ENCODE results near the gene BCAR1. TPM values are rescaled to one million over a fixed set of nuclear protein-coding genes. Genes with fewer than 3 reads are reported as not detected.

BCAR1 gene
- total RNA-seq, 2 experiments from 2014 or later: 0.67 to 0.81 TPM

DNA sequence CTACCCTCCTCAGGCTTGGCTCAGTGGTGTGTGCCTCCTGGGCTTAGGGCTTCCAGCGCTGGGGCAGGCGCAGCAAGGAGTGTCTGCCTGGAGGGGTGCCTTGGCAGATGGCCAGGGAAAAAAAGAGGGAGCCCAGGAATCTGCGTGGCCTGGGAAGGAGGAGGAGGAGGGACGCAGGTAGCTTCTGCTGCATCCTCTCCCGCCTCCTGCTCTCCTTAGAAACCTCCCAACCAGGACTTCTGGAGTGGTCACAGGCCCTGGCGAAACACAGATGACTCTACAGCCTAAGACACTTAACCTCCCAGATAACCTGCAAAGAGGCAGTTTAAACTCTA lies 7.3 kb upstream of the BCAR1 start:
- Mint-ChIP-seq H3K27me3 (ENCODE audit: low read depth) (peaks cover 24% of the 10 kb centered on the region), H3K27ac (no peak overlapping the region), H3K4me1 (ENCODE audit: low read depth) (no peaks in the 10 kb centered on the region), H3K4me3 (no peak overlapping the region), H3K9me3 (no peaks in the 10 kb centered on the region), H3K36me3 (ENCODE audit: low read depth) (no peaks in the 10 kb centered on the region)
- CTCF ChIA-PET: interaction anchor here (0.6 kb wide), 1 partner anchor 24 kb away, joined by 5 read pairs; no protein-coding TSS in a partner anchor
- no peak for DNase-seq
- intact Hi-C loops (cut with micrococcal nuclease): no loop called here

DNA sequence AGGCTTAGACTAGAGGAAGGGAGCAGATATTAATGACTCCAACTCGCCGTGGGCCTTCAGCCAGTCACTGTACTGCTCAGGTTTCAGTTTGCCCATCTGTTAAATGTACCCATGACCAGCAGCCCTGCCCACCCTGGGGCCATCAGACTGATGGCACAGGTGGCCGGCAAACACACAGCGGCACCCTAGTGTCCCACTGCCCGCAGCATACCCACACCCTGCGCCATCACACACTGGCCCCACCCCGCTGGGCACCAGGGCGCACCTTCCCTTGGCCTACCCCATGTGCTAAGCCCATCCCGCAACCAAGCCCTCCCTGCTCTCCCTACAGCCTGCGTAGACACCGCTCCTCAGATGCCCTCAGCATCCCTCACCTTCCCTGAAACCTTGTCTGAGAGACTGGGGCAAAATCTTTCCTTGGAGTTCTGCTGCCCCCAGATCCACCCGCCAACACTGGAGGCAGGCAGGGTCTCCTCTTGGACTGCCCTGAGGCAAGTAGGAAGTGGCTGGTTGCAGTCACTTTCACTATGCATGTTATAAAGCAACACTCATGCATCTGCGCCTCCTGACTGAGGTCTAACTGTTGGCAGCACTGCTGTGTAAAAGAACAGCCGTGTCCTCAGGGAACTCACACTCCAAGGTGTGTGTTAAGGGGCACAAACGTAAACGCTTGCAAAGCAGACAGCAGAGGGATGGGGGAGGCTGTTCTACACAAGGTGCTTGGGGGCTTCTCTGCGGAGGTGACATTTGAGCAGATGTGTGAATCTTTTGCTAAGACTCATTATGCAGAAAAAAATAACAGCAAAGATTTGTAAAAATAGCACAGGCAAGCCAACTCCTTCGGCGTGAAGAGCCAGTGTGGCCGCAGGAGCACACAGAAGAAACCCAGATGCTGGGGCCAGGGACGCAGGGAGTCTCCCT lies 6.7 kb upstream of the BCAR1 start:
- Mint-ChIP-seq H3K4me1 (ENCODE audit: low read depth) (no peaks in the 10 kb centered on the region), H3K4me3 (no peak overlapping the region), H3K9me3 (no peaks in the 10 kb centered on the region), H3K27me3 (ENCODE audit: low read depth) (peaks cover 23% of the 10 kb centered on the region), H3K36me3 (ENCODE audit: low read depth) (no peaks in the 10 kb centered on the region), H3K27ac (no peak overlapping the region)
- intact Hi-C loops (cut with micrococcal nuclease): no loop called here
- CTCF ChIA-PET: no interaction called here
- no peak for DNase-seq

GRCh38 chr16:75256696-75257343 lies 5.4 kb upstream of the BCAR1 start:
- intact Hi-C loops (cut with micrococcal nuclease): no loop called here
- DNase-seq: no peak
- Mint-ChIP-seq H3K9me3 (no peaks in the 10 kb centered on the region), H3K4me1 (ENCODE audit: low read depth) (no peaks in the 10 kb centered on the region), H3K27ac (no peak overlapping the region), H3K27me3 (ENCODE audit: low read depth) (peaks cover 27% of the 10 kb centered on the region), H3K4me3 (no peak overlapping the region), H3K36me3 (ENCODE audit: low read depth) (no peaks in the 10 kb centered on the region)
- CTCF ChIA-PET: no interaction called here

DNA sequence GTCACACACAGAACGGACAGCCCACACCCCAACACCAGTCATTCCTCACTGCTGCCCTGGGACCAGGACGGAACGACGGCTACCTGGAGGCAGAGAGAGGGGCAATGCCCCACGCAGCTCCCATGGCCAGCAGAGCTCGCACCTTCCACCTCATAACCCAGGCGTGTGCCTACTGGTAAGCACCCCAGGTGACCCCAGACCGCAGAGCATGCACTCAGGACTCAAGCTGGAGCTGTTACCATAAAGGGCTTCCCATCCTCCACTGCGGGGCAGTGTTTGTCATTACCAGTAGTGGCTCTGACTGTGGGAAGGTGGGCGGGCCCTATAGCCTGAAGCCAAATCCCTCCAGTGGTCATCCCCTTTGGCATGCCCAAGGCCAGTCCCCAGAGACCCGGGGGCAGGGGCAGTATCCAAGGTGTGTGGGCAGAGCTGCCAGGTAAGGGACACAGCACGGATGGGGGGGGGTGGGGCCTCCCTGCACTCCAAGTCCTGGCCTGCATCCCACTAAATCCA lies 4.7 kb upstream of the BCAR1 start:
- no peak for DNase-seq
- Mint-ChIP-seq H3K27me3 (ENCODE audit: low read depth) (peaks cover 28% of the 10 kb centered on the region), H3K27ac (no peak overlapping the region), H3K9me3 (no peaks in the 10 kb centered on the region), H3K4me3 (no peak overlapping the region), H3K36me3 (ENCODE audit: low read depth) (no peaks in the 10 kb centered on the region), H3K4me1 (ENCODE audit: low read depth) (no peaks in the 10 kb centered on the region)
- intact Hi-C loops (cut with micrococcal nuclease): no loop called here
- CTCF ChIA-PET: no interaction called here

DNA sequence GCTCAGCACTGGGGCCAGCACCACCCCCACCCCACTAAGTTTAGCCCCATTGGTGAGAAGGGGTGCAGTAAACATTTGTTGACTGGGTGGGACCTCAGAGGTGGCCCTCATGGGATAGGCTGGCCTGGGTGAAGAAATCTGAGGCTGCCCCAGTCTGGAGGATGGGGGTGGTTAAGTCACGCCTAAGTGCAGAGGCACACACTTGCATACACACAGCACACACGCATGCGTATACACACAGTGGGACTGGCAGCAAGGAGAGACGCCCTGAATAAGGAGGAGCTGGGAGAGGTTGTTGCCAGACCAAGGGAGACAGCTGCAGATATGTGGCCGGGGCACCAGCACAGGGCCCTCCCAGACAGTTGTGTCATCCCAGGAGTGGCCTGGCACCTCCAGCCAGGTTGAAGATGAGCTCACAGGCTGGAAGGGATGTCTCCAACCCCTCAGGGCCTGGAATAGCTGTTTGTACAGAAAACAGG lies 3.0 kb upstream of the BCAR1 start:
- DNase-seq: no peak
- H3K4me3 Mint-ChIP-seq: no peak overlapping the region
- no peaks in the 10 kb centered on the region for H3K36me3 Mint-ChIP-seq (ENCODE audit: low read depth)
- H3K27ac Mint-ChIP-seq: no peak overlapping the region
- H3K27me3 Mint-ChIP-seq (ENCODE audit: low read depth): peaks cover 37% of the 10 kb centered on the region
- no peaks in the 10 kb centered on the region for H3K9me3 Mint-ChIP-seq
- peaks cover 3% of the 10 kb centered on the region for H3K4me1 Mint-ChIP-seq (ENCODE audit: low read depth)
- intact Hi-C loops (cut with micrococcal nuclease): no loop called here
- CTCF ChIA-PET: interaction anchor here (0.6 to 2.2 kb wide), 2 partner anchors 29 to 55 kb away, joined by 4 to 6 read pairs; no protein-coding TSS in a partner anchor

- H3K4me1 Mint-ChIP-seq (ENCODE audit: low read depth): peaks cover 3% of the 10 kb centered on the region
- DNase-seq: no peak
- CTCF ChIA-PET: interaction anchor here (0.8 to 2.2 kb wide), 2 partner anchors 18 to 54 kb away, joined by 3 to 6 read pairs; no protein-coding TSS in a partner anchor
- H3K36me3 Mint-ChIP-seq (ENCODE audit: low read depth): no peaks in the 10 kb centered on the region
- H3K27ac Mint-ChIP-seq: no peak overlapping the region
- no peaks in the 10 kb centered on the region for H3K9me3 Mint-ChIP-seq
- no peak overlapping the region for H3K4me3 Mint-ChIP-seq
- intact Hi-C loops (cut with micrococcal nuclease): no loop called here
- H3K27me3 Mint-ChIP-seq (ENCODE audit: low read depth): peaks cover 35% of the 10 kb centered on the region
These were observed 1.8 kb upstream of the BCAR1 start for GRCh38 chr16:75252946-75253911.

- H3K9me3 Mint-ChIP-seq: no peaks in the 10 kb centered on the region
- CTCF ChIA-PET: interaction anchor here (0.7 kb wide), 1 partner anchor 18 kb away, joined by 3 read pairs; no protein-coding TSS in a partner anchor
- H3K4me3 Mint-ChIP-seq: peak overlapping the region; percentile 64
- H3K4me1 Mint-ChIP-seq (ENCODE audit: low read depth): peaks cover 3% of the 10 kb centered on the region
- no peak overlapping the region for H3K27ac Mint-ChIP-seq
- peaks cover 31% of the 10 kb centered on the region for H3K27me3 Mint-ChIP-seq (ENCODE audit: low read depth)
- intact Hi-C loops (cut with micrococcal nuclease): no loop called here
- no peak for DNase-seq
- H3K36me3 Mint-ChIP-seq (ENCODE audit: low read depth): no peaks in the 10 kb centered on the region
These were observed 833 bp upstream of the BCAR1 start for GRCh38 chr16:75252049-75252864.

DNA sequence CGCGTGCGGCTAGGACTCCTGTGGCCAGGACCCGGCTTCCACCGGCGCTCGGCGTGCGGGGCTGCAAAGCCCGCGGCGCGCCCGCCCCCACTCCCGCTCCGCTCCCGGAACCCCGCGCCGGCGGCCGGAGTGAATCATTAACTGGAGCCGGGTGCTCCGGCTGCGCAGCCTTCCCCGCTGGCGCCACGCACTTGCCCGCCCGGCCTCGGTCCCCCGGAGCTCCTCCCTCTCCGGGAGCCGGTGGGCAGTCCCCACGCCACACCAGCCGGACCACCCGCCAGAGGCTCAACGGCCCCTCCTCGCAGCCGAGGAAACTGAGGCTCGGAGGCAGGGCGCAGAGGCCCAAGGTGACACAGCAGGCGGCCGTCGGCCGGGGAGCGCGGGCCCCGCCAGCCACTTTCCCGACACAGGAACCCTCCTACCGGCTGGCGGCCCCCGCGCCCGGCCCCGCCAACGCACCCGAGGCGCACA lies 580 bp downstream of the BCAR1 start:
- Mint-ChIP-seq H3K36me3 (ENCODE audit: low read depth) (no peaks in the 10 kb centered on the region), H3K4me1 (ENCODE audit: low read depth) (peaks cover 3% of the 10 kb centered on the region), H3K9me3 (no peaks in the 10 kb centered on the region), H3K27me3 (ENCODE audit: low read depth) (peaks cover 30% of the 10 kb centered on the region), H3K27ac (no peak overlapping the region), H3K4me3 (peak overlapping the region; percentile 64)
- peak; percentile 26 for DNase-seq
- intact Hi-C loops (cut with micrococcal nuclease): loop anchor here (1.0 to 2.0 kb wide), 2 partner anchors 54 to 129 kb away; no protein-coding TSS in a partner anchor
- CTCF ChIA-PET: interaction anchor here (0.9 to 1.6 kb wide), 3 partner anchors 17 to 135 kb away, joined by 3 to 12 read pairs (median 4); no protein-coding TSS in a partner anchor

GRCh38 chr16:75250089-75250808 lies 1.2 kb downstream of the BCAR1 start:
- peaks cover 29% of the 10 kb centered on the region for H3K27me3 Mint-ChIP-seq (ENCODE audit: low read depth)
- peak overlapping the region; percentile 64 for H3K4me3 Mint-ChIP-seq
- no peak overlapping the region for H3K27ac Mint-ChIP-seq
- no peak for DNase-seq
- H3K4me1 Mint-ChIP-seq (ENCODE audit: low read depth): peaks cover 3% of the 10 kb centered on the region
- CTCF ChIA-PET: interaction anchor here (0.9 to 1.6 kb wide), 3 partner anchors 17 to 135 kb away, joined by 3 to 12 read pairs (median 4); no protein-coding TSS in a partner anchor
- H3K9me3 Mint-ChIP-seq: no peaks in the 10 kb centered on the region
- intact Hi-C loops (cut with micrococcal nuclease): loop anchor here (2.0 kb wide), 1 partner anchor 55 kb away; no protein-coding TSS in a partner anchor
- H3K36me3 Mint-ChIP-seq (ENCODE audit: low read depth): no peaks in the 10 kb centered on the region

DNA sequence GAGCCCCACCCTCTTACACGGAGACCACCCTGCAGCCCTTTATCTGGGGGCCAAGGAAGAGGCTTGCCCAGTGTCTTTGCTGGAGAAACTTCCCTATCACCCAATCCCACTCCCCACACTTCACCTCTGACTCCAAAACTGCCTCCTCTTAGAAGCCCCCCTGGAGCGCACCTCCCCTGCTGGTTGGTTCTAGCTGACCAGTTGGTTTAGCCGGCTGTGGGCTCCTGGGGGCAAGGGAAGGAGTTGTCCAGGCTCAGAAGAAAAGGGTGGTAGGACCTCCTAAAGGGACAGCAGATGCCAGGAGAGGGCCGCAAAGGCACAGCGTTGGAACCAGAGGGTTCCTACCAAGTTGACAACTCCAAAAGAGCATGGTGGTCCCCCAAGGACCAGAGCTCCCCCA lies 2.0 kb downstream of the BCAR1 start:
- Mint-ChIP-seq H3K36me3 (ENCODE audit: low read depth) (no peaks in the 10 kb centered on the region), H3K27ac (no peak overlapping the region), H3K27me3 (ENCODE audit: low read depth) (peaks cover 24% of the 10 kb centered on the region), H3K9me3 (no peaks in the 10 kb centered on the region), H3K4me3 (no peak overlapping the region), H3K4me1 (ENCODE audit: low read depth) (peaks cover 3% of the 10 kb centered on the region)
- CTCF ChIA-PET: interaction anchor here (0.7 to 1.6 kb wide), 2 partner anchors 16 kb away, joined by 3 to 12 read pairs; no protein-coding TSS in a partner anchor
- no peak for DNase-seq
- intact Hi-C loops (cut with micrococcal nuclease): loop anchor here (5.0 kb wide), 1 partner anchor 78 kb away; no protein-coding TSS in a partner anchor
